Endothelial cell (in vitro differentiated cells): Measurements from ENCODE around the gene MAP7D2. TPM values are rescaled to one million over a fixed set of nuclear protein-coding genes. Genes with fewer than 3 reads are reported as not detected.

Experiments
- DNase-seq: peaks from one replicate; pipeline ENCODE4 v3.0.0; 2021; ENCODE audit warnings: low spot score
- H3K27ac Mint-ChIP-seq: one replicate; pipeline ENCODE4 v1.8.0; 2021; ENCODE audit warnings: mixed read lengths, inconsistent platforms; ENCODE audit not compliant: unreplicated experiment
- H3K27me3 Mint-ChIP-seq: one replicate; pipeline ENCODE4 v1.8.0; 2021; ENCODE audit warnings: mild to moderate bottlenecking, moderate library complexity, mixed read lengths, inconsistent platforms; ENCODE audit not compliant: unreplicated experiment
- H3K36me3 Mint-ChIP-seq: one replicate; pipeline ENCODE4 v1.8.0; 2021; ENCODE audit warnings: mild to moderate bottlenecking, low read depth, mixed read lengths, inconsistent platforms; ENCODE audit not compliant: unreplicated experiment
- H3K4me1 Mint-ChIP-seq: one replicate; pipeline ENCODE4 v1.8.0; 2021; ENCODE audit warnings: mild to moderate bottlenecking, mixed read lengths, inconsistent platforms; ENCODE audit not compliant: unreplicated experiment
- H3K4me3 Mint-ChIP-seq: one replicate; pipeline ENCODE4 v1.8.0; 2021; ENCODE audit warnings: mild to moderate bottlenecking, mixed read lengths, inconsistent platforms; ENCODE audit not compliant: unreplicated experiment
- H3K9me3 Mint-ChIP-seq: one replicate; pipeline ENCODE4 v1.8.0; 2021; ENCODE audit warnings: mixed read lengths, inconsistent platforms; ENCODE audit not compliant: unreplicated experiment
- CTCF ChIP-seq: fragments of 200-600 bp; sonication (generic); IDR thresholded peaks from one replicate; pipeline ENCODE4 v1.5.0; 2021; ENCODE audit warnings: antibody characterized with exemption; ENCODE audit not compliant: unreplicated experiment
- total RNA-seq: library from RNA; stranded (reverse); fragmentation: NEBNext Ultra II Directional; extraction: Animal tissue kit (Norgen Biotek cat#: 25700); gene quantifications from one replicate; pipeline ENCODE4 v1.2.1, GENCODE V29; 2021; ENCODE audit not compliant: unreplicated experiment

The MAP7D2 gene
- total RNA-seq, 1 donor from 2014 or later = 2.7 TPM

GRCh38 chrX:20011608-20012007, 105.1 kb downstream of the MAP7D2 start:
- H3K4me3 Mint-ChIP-seq = no peak overlapping the region
- H3K36me3 Mint-ChIP-seq = peaks cover 13% of the 10 kb centered on the region
- no peaks in the 10 kb centered on the region for H3K9me3 Mint-ChIP-seq
- TF ChIP-seq CTCF = no peak
- peaks cover 4% of the 10 kb centered on the region for H3K4me1 Mint-ChIP-seq
- no peak overlapping the region for H3K27ac Mint-ChIP-seq
- no peak for DNase-seq
- no peaks in the 10 kb centered on the region for H3K27me3 Mint-ChIP-seq

GRCh38 chrX:20007962-20008622, 108.6 kb downstream of the MAP7D2 start:
- Mint-ChIP-seq H3K27me3 (no peaks in the 10 kb centered on the region), H3K9me3 (no peaks in the 10 kb centered on the region), H3K27ac (no peak overlapping the region), H3K4me1 (no peaks in the 10 kb centered on the region), H3K36me3 (no peaks in the 10 kb centered on the region), H3K4me3 (no peak overlapping the region)
- no peak for DNase-seq
- TF ChIP-seq CTCF = no peak

- Mint-ChIP-seq H3K9me3 (no peaks in the 10 kb centered on the region), H3K36me3 (no peaks in the 10 kb centered on the region)
Observed at GRCh38 chrX:20005883-20006282, 110.8 kb downstream of the MAP7D2 start.

GRCh38 chrX:20001588-20001987, 115.1 kb downstream of the MAP7D2 start:
- Mint-ChIP-seq H3K9me3 (no peaks in the 10 kb centered on the region), H3K27me3 (no peaks in the 10 kb centered on the region), H3K4me1 (no peaks in the 10 kb centered on the region), H3K27ac (no peak overlapping the region), H3K4me3 (no peak overlapping the region), H3K36me3 (no peaks in the 10 kb centered on the region)
- TF ChIP-seq CTCF = no peak
- DNase-seq = no peak

More at GRCh38 chrX:20005883-20006282, 110.8 kb downstream of the MAP7D2 start:
- Mint-ChIP-seq H3K4me1 (no peaks in the 10 kb centered on the region), H3K27me3 (no peaks in the 10 kb centered on the region), H3K4me3 (no peak overlapping the region), H3K27ac (no peak overlapping the region)
- no peak for TF ChIP-seq CTCF
- no peak for DNase-seq

- Mint-ChIP-seq H3K4me1 (peaks cover 10% of the 10 kb centered on the region), H3K36me3 (peaks cover 6% of the 10 kb centered on the region), H3K9me3 (no peaks in the 10 kb centered on the region), H3K27me3 (no peaks in the 10 kb centered on the region), H3K27ac (peak overlapping the region; percentile 82), H3K4me3 (peak overlapping the region; percentile 92)
- TF ChIP-seq CTCF = peak; percentile 9
- no peak for DNase-seq
Observed at GRCh38 chrX:19991350-19991718, 125.4 kb downstream of the MAP7D2 start.
